CD4-positive, alpha-beta T cell (primary cell): Measurements from ENCODE around the gene GNAZ. TPM values are rescaled to one million over a fixed set of nuclear protein-coding genes. Genes with fewer than 3 reads are reported as not detected.

Experiments
- ATAC-seq: fragments of 200-7000 bp; cut with Tn5 transposase; one replicate; pipeline ENCODE4 v1.10.0; 2022; ENCODE audit warnings: mild to moderate bottlenecking; ENCODE audit not compliant: poor library complexity
- CTCF ChIA-PET: fragments of 350-600 bp; sonication (Branson Sonifier 250); formaldehyde crosslinking; loops from one replicate; lab custom pipeline; 2021; ENCODE audit warnings: antibody characterized with exemption, inconsistent platforms; lab: Charles Lee
- POLR2A ChIA-PET: fragments of 350-600 bp; sonication (Branson Sonifier 250); formaldehyde crosslinking; loops from one replicate; lab custom pipeline; 2021; ENCODE audit warnings: antibody characterized with exemption, inconsistent platforms; lab: Charles Lee
- DNase-seq, 14 experiments: peaks; one replicate each; pipeline ENCODE4 v3.0.0-alpha.2; 2013 to 2020; ENCODE audit warnings: mixed read lengths in 2 of 14
- H3K27ac ChIP-seq, 2 donors: one replicate each; pipeline versions ENCODE4 v1.5.1 to v1.7.0; 2013; ENCODE audit warnings: low read length in 2 of 2, low read depth in 1 of 2, mild to moderate bottlenecking in 1 of 2
- H3K27me3 ChIP-seq, 2 experiments: 1 replicate in 1 of 2; 2 replicates in 1 of 2; pipeline versions ENCODE4 v1.6.1 to v1.7.0; 2013; ENCODE audit warnings: low read length in 2 of 2, control low read depth in 1 of 2, mild to moderate bottlenecking in 1 of 2, moderate library complexity in 1 of 2; ENCODE audit not compliant: insufficient read depth in 2 of 2, control insufficient read depth in 1 of 2
- H3K36me3 ChIP-seq: one replicate; pipeline ENCODE4 v1.6.1; 2013; ENCODE audit warnings: low read length, control low read depth; ENCODE audit not compliant: insufficient read depth
- H3K4me1 ChIP-seq: one replicate; pipeline ENCODE4 v1.6.1; 2013; ENCODE audit warnings: low read length, control low read depth; ENCODE audit not compliant: insufficient read depth
- H3K4me3 ChIP-seq: one replicate; pipeline ENCODE4 v1.5.1; 2013; ENCODE audit warnings: mild to moderate bottlenecking, low read length, moderate library complexity
- H3K9me3 ChIP-seq, 2 experiments: 1 replicate in 1 of 2; 2 replicates in 1 of 2; pipeline versions ENCODE4 v1.6.1 to v1.7.0; 2013; ENCODE audit warnings: low read length in 2 of 2, mild to moderate bottlenecking in 2 of 2, control low read depth in 1 of 2, moderate library complexity in 1 of 2; ENCODE audit not compliant: control insufficient read depth in 1 of 2, insufficient read depth in 1 of 2
- H3K27ac Mint-ChIP-seq: one replicate; pipeline ENCODE4 v1.8.0; 2020; ENCODE audit warnings: mixed read lengths
- H3K27me3 Mint-ChIP-seq: one replicate; pipeline ENCODE4 v1.8.0; 2021; ENCODE audit warnings: mixed read lengths
- H3K36me3 Mint-ChIP-seq: one replicate; pipeline ENCODE4 v1.8.0; 2021; ENCODE audit warnings: low read depth, mixed read lengths
- H3K4me1 Mint-ChIP-seq: one replicate; pipeline ENCODE4 v1.8.0; 2021; ENCODE audit warnings: low read depth, mixed read lengths
- H3K4me3 Mint-ChIP-seq: one replicate; pipeline ENCODE4 v1.8.0; 2020; ENCODE audit warnings: mild to moderate bottlenecking, mixed read lengths
- H3K9me3 Mint-ChIP-seq: one replicate; pipeline ENCODE4 v1.8.0; 2020; ENCODE audit warnings: mixed read lengths
- intact Hi-C, 2 experiments: fragments of 100-400 bp; cut with DNase I in 1 of 2; cut with micrococcal nuclease in 1 of 2; formaldehyde crosslinking; loops; one replicate each; pipeline versions ENCODE4 v1.15.1 to v1.9.0; 2023 to 2025; cut with DNase I, micrococcal nuclease
- total RNA-seq, 174 experiments: library from RNA in 2 of 174; stranded (reverse) in 2 of 174; gene quantifications; one replicate each; pipeline ENCODE4 v1.2.3 and lab custom pipeline; 2021 to 2026
- TF ChIP-seq, protein P1 (sequence below): fragments of 200-600 bp; IDR thresholded peaks from one replicate; pipeline ENCODE4 v1.8.0; 2022; ENCODE audit warnings: antibody characterized with exemption, mild to moderate bottlenecking

Gene GNAZ
- total RNA-seq, 2 experiments from 2014 or later: 0.20 to 0.38 TPM

DNA sequence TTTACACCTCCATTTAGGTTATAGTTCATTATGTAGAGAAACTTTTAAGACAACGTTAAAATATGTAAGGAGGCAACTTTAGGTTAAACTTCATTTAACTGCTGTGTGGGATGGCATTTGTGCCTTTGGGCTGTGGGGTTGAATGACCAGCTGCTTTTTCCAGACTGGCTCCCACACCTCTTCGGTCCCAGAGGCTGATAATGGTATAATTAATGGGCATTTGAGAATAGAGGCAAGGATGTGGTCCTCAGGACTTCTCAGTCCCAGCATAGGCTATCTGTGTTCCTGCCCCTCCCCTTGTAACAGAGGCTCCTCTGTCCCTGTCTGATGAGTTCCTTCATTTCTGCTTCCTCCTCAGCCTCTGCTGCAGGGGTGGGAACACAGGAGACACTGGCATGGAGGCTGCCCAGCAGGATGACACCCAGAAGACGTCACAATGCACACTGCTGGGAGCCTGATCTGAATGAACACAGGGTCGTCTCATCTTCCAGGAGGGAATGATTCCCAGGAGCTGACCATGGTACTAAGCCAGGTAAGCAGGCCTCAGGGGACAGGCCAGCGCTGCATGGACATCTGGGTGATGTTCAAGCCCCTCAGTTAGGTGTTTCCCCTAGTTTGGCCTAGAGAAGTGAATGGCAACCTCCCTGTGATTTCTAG is 17.1 kb upstream of the GNAZ start:
- Histone ChIP-seq H3K36me3 (no peaks in the 10 kb centered on the region), H3K9me3 (no peaks in the 10 kb centered on the region), H3K27ac (no peak overlapping the region), H3K4me3 (no peak overlapping the region), H3K27me3 (no peaks in the 10 kb centered on the region), H3K4me1 (no peaks in the 10 kb centered on the region)
- Mint-ChIP-seq H3K4me1 (no peaks in the 10 kb centered on the region), H3K27me3 (peaks cover 19% of the 10 kb centered on the region), H3K9me3 (peaks cover 3% of the 10 kb centered on the region), H3K4me3 (no peak overlapping the region), H3K36me3 (no peaks in the 10 kb centered on the region), H3K27ac (no peak overlapping the region)
- DNase-seq: no peak
- TF ChIP-seq, protein P1, sequence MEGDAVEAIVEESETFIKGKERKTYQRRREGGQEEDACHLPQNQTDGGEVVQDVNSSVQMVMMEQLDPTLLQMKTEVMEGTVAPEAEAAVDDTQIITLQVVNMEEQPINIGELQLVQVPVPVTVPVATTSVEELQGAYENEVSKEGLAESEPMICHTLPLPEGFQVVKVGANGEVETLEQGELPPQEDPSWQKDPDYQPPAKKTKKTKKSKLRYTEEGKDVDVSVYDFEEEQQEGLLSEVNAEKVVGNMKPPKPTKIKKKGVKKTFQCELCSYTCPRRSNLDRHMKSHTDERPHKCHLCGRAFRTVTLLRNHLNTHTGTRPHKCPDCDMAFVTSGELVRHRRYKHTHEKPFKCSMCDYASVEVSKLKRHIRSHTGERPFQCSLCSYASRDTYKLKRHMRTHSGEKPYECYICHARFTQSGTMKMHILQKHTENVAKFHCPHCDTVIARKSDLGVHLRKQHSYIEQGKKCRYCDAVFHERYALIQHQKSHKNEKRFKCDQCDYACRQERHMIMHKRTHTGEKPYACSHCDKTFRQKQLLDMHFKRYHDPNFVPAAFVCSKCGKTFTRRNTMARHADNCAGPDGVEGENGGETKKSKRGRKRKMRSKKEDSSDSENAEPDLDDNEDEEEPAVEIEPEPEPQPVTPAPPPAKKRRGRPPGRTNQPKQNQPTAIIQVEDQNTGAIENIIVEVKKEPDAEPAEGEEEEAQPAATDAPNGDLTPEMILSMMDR: no peak
- ChIA-PET CTCF (no interaction called here), POLR2A (no interaction called here)
- no peak for ATAC-seq
- intact Hi-C loops: no loop called here

DNA sequence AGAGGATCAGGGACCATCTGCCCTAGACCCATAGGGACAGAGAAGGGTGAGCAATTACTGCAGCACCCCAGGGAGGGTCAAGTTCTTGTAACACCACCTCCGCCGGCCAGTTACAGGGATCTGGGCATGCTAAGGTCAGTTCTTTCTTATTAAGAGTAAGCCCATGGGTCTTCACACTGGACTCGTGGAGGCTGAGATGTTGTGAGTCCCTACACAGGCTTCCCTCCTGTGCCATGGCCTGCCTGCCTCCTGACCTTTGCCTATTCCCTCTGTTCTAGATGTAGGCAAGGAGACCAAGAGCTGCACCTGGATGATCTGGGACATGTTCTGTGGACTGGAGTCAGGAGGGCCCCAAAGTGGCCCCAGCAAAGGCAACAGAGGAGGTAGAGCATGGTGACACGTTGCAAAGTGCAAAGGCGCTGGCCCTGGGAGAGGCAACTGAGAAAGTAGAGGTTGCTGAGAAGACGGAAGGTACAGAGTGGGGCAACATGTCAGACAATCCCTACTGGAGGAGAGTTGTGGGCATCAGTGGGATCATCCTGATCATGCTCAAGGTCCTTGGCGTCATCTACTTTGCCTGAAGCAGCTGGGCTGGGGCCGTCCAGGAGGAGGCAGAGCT is 16.3 kb upstream of the GNAZ start:
- H3K4me1 ChIP-seq: no peaks in the 10 kb centered on the region
- H3K36me3 Mint-ChIP-seq: no peaks in the 10 kb centered on the region

DNA sequence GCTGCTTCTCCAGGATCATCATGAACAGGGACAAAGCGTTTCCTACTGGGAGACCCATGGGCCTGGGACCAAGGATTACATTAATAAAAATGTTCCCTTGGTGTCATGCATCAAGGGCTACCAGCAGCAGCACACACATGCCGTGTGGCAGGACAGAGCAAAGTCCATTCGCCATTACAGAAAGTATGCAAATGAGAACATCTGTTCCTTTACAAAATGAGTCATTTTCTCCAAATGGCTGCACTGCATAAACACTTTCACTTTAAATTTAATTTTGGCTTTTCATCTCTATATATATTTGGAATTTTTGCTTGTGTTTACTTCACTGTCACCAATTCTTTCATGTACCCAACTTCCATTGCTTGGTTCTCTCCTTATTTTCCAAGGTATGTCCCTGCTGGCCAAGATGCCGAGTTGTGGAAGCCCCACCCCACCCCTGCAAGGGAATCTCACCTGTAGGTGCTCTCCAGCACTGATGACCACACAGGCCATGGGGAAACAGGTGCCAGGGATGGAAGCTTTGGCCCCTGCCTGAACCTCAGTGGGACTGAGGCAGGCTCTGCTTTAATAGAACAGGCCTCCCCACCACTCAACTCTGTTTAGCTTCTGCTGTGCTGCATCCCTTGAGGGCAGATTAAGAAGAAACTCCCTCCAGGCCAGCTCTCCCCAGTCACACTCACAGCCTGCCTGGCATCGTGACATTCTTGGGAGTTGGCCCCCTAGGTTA is 15.6 kb upstream of the GNAZ start:
- intact Hi-C loops: no loop called here
- H3K27me3 ChIP-seq: no peaks in the 10 kb centered on the region
- POLR2A ChIA-PET: no interaction called here
- Mint-ChIP-seq H3K27ac (no peak overlapping the region), H3K4me3 (no peak overlapping the region), H3K36me3 (no peaks in the 10 kb centered on the region), H3K4me1 (no peaks in the 10 kb centered on the region), H3K9me3 (peaks cover 3% of the 10 kb centered on the region), H3K27me3 (peaks cover 8% of the 10 kb centered on the region)
- ATAC-seq (no peak), DNase-seq (no peak)
- no peaks in the 10 kb centered on the region for H3K4me1 ChIP-seq
- H3K9me3 ChIP-seq: no peaks in the 10 kb centered on the region
- CTCF ChIA-PET: no interaction called here
- no peak overlapping the region for H3K27ac ChIP-seq
- TF ChIP-seq, protein P1: no peak
- H3K4me3 ChIP-seq: no peak overlapping the region
- no peaks in the 10 kb centered on the region for H3K36me3 ChIP-seq

More for the DNA sequence above, 16.3 kb upstream of the GNAZ start:
- Mint-ChIP-seq H3K4me3 (no peak overlapping the region), H3K27ac (no peak overlapping the region), H3K9me3 (peaks cover 3% of the 10 kb centered on the region), H3K27me3 (peaks cover 13% of the 10 kb centered on the region), H3K4me1 (no peaks in the 10 kb centered on the region)
- no peak for DNase-seq
- TF ChIP-seq, protein P1: no peak
- Histone ChIP-seq H3K36me3 (no peaks in the 10 kb centered on the region), H3K4me3 (no peak overlapping the region), H3K9me3 (no peaks in the 10 kb centered on the region), H3K27me3 (no peaks in the 10 kb centered on the region), H3K27ac (no peak overlapping the region)
- intact Hi-C loops: no loop called here
- POLR2A ChIA-PET: no interaction called here
- no peak for ATAC-seq
- CTCF ChIA-PET: no interaction called here
